ENCODE results near the gene GSTCD.
A peak's percentile ranks its signal among the peaks of the same experiment; 100 is the strongest.
"Not testable (repeated sequence)": the region's sequence is repeated elsewhere in the genome, so short reads cannot be mapped to it uniquely, and the experiment has no call there.

The GSTCD gene

DNA sequence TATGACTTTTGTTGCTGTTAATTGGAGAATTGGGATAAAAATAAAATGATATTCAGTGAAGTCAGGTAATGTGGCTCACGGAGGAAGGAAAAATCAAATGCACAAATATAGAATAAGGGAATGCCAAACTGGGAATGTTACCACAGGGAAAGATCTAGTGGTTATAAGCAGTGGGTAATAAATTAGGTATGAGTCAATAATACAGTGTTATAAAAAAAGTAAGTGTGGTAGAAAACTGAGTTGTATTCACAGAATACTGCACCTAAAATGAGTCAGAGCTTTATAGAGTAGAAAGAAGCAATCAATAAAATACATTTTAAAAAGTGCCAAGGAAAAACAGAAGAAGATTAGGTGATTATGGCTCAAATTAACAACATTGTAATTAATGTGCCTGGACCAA is 34.6 kb upstream of the GSTCD start:
- no peak overlapping the region for H3K27ac ChIP-seq
- TF ChIP-seq ZFX (IDR thresholded peaks at IDR 0.05) = no peak
- TF ChIP-seq, protein P1, sequence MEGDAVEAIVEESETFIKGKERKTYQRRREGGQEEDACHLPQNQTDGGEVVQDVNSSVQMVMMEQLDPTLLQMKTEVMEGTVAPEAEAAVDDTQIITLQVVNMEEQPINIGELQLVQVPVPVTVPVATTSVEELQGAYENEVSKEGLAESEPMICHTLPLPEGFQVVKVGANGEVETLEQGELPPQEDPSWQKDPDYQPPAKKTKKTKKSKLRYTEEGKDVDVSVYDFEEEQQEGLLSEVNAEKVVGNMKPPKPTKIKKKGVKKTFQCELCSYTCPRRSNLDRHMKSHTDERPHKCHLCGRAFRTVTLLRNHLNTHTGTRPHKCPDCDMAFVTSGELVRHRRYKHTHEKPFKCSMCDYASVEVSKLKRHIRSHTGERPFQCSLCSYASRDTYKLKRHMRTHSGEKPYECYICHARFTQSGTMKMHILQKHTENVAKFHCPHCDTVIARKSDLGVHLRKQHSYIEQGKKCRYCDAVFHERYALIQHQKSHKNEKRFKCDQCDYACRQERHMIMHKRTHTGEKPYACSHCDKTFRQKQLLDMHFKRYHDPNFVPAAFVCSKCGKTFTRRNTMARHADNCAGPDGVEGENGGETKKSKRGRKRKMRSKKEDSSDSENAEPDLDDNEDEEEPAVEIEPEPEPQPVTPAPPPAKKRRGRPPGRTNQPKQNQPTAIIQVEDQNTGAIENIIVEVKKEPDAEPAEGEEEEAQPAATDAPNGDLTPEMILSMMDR (conservative IDR thresholded peaks at IDR 0.05) = no peak

DNA sequence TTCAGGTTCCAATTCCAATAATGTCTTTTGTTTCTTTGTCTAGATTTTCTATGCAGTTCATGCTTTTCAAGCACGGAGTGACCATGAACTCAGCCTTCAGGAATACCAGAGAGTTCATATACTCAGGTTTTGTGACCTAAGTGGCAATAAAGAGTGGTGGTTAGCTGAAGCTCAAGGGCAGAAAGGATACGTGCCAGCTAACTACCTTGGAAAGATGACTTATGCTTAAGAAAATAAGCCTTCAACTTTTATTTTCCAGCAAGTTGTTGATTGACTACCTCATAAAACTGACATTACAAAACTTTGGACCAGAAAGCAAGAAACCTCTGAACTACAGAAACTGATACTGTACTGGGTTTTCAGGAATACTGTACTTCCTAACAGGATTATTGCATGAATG is 30.9 kb upstream of the GSTCD start:
- TF ChIP-seq, protein P1 (conservative IDR thresholded peaks at IDR 0.05) = no peak
- no peak for TF ChIP-seq ZFX (IDR thresholded peaks at IDR 0.05)
- no peak overlapping the region for H3K27ac ChIP-seq

DNA sequence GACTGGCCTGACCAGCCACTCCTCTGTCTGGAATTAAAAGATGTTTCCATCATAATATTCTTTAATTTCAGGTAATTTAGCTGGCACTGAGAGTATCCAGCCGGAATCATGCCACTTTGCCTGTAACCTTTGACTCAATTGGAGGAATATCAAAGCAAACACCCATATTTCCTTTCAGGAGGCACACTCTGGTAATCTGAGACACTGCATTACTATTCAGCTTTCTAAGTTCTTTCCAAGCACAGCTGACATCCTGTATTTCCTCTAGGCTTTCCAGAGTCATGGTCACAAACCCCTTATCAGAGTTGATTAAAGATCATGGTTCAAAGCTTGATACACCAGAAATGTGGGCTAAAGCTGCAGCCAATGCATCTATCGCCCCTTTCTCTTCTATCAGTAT is 29.4 kb upstream of the GSTCD start:
- peak overlapping the region; percentile 41; the same call in 1 of the 2 replicates for H3K27ac ChIP-seq

DNA sequence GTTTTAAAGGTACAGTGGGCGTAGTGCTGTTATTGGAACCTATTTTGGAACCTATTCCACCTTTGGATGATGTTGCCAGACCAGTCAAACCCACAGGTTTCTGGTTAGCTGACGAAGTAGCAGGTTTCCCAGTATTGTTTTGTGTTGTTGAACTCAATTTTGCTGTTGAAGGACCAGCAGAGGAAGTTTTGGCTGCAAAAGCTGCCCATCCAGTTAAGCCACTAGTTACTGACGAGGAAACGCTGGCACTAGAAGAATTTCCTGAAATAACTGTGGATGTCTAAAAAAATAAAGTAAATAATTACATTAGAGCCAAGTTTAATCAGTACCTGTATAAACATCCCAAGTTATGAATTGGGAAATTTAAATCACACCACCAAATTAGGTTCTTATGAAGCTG is 25.5 kb upstream of the GSTCD start:
- TF ChIP-seq, protein P1 (conservative IDR thresholded peaks at IDR 0.05) = no peak
- no peak for TF ChIP-seq ZFX (IDR thresholded peaks at IDR 0.05)
- H3K27ac ChIP-seq = peak overlapping the region; percentile 59; the same call in 1 of the 2 replicates

More for the DNA sequence above, 29.4 kb upstream of the GSTCD start:
- TF ChIP-seq ZFX (IDR thresholded peaks at IDR 0.05) = no peak
- TF ChIP-seq, protein P1 (conservative IDR thresholded peaks at IDR 0.05) = no peak

DNA sequence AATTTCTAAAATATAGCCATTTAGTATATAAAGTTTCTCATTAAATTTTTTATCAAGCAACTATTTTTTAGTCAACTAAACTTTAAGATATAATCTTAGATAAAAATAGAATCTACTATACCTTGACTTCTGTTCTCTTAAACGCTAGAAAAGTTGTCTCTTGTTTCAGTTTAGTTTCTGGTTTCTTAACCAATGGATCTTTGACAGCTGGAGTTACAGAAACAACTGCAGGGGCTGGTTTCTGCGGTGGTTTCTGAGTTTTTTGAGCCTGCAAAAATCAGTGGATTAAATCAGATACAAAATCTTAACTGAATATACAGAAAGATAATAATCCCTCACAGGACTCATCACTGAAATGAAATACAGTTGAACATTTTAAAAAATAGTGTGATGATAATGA is 22.0 kb upstream of the GSTCD start:
- H3K27ac ChIP-seq = no peak overlapping the region

DNA sequence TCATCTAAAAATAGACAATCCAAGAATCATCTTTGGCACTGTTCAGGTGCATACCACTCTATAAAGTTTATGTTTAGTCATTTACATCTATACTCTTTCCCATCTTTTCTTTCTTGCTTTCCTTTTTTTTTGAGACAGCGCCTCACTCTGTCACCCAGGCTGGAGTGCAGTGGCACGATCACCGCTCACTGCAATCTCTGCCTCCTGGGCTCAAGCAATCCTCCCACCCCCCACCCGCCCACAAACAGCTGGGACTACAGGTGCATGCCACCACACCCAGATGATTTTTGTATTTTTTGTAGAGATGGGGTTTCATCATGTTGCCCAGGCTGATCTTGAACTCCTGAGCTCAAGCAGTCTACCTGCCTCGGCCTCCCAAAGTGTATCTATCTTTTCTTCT is 13.8 kb upstream of the GSTCD start:
- H3K27ac ChIP-seq = not testable (repeated sequence)

More for the DNA sequence above, 22.0 kb upstream of the GSTCD start:
- TF ChIP-seq, protein P1 (conservative IDR thresholded peaks at IDR 0.05) = no peak
- TF ChIP-seq ZFX (IDR thresholded peaks at IDR 0.05) = no peak

DNA sequence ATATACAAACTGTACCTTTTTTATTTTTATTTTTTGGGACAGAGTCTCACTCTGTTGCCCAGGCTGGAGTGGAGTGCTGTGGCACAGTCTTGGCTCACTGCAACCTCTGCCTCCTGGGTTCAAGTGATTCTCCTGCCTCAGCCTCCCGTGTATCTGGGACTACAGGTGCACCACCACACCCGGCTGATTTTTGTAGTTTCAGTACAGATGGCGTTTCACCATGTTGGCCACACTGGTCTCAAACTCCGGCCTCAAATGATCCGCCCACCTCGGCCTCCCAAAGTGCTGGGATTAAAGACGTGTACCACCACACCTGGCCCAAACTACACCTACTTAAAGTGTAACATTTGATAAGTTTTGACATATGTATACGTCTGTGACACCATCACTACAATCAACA is 12.8 kb upstream of the GSTCD start:
- not testable (repeated sequence) for H3K27ac ChIP-seq

DNA sequence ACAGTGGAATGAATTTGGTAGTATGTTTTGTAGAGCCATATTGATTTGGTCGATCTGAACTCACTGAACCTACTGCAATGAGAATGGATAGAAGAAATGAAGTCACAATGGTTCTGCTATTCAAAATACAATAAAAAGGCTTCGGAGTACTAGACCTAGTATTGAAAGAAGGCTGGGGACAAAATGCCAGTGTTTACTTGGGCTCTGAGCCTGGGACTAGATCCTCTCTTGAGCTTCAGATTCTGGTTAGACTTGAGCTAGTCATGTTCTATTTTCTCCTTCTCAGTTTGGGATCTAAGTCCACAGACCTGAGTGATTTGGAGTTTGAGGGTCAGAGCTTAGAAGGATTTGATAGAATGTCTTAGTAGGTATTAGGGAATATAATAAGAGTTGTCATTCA is 10.0 kb upstream of the GSTCD start:
- no peak overlapping the region for H3K27ac ChIP-seq
- TF ChIP-seq, protein P1 (conservative IDR thresholded peaks at IDR 0.05) = no peak
- no peak for TF ChIP-seq ZFX (IDR thresholded peaks at IDR 0.05)

DNA sequence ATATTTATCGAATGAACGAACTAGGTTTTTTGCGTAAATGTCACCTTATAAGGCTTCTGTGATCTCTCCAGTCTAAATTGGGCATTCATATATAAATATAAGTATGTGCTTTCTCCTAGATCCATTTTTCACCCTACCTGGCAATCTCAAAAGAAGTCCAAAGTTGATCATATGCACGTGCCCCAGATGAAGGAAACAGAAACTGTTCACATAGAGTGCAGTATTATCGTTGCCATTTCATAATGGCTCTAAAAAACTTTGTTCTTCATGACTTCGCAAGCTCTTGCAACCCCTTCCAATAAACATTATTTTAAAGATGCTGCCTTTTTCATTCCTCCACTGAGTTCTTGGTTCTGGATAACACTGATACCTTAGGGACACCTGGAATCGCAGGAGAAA is 803 bp upstream of the GSTCD start:
- H3K27ac ChIP-seq = peak overlapping the region; percentile 79
- TF ChIP-seq, protein P1 (conservative IDR thresholded peaks at IDR 0.05) = no peak
- TF ChIP-seq ZFX (IDR thresholded peaks at IDR 0.05) = no peak

Data from C4-2B (cell line).